NCI-H2227 treated with DMSO at 0.1 percent for 48 hours (cell line): ENCODE measurements around the gene FBXL3.

Experiments
- DNase-seq: peaks from one replicate; lab custom pipeline; 2025; lab: John Stamatoyannopoulos, UW

Gene FBXL3

GRCh38 chr13:77026861-77027621 is at the start of gene FBXL3:
Gene FBXL3 (minus strand): TSS chr13:77027159. CDS start chr13:77021860, 5,299 bp downstream.
- DNase-seq = peak; percentile 80

- DNase-seq = no peak
Observed at GRCh38 chr13:77067519-77067918, 40.6 kb upstream of the FBXL3 start.

- no peak for DNase-seq
Observed at GRCh38 chr13:77065461-77066147, 38.6 kb upstream of the FBXL3 start.

GRCh38 chr13:77062097-77062496 is 35.1 kb upstream of the FBXL3 start:
- no peak for DNase-seq

GRCh38 chr13:77061362-77061761 is 34.4 kb upstream of the FBXL3 start:
- DNase-seq = no peak

GRCh38 chr13:77056886-77057285 is 29.9 kb upstream of the FBXL3 start:
- DNase-seq = no peak

- no peak for DNase-seq
Observed at GRCh38 chr13:77056382-77056781, 29.4 kb upstream of the FBXL3 start.

GRCh38 chr13:77055158-77055557 is 28.2 kb upstream of the FBXL3 start:
- no peak for DNase-seq

GRCh38 chr13:77053192-77053591 is 26.2 kb upstream of the FBXL3 start:
- no peak for DNase-seq

GRCh38 chr13:77048681-77049080 is 21.7 kb upstream of the FBXL3 start:
- no peak for DNase-seq

GRCh38 chr13:77047649-77048343 is 20.8 kb upstream of the FBXL3 start:
- DNase-seq = no peak

- DNase-seq = no peak
Observed at GRCh38 chr13:77042566-77043177, 15.7 kb upstream of the FBXL3 start.

- no peak for DNase-seq
Observed at GRCh38 chr13:77040835-77041234, 13.9 kb upstream of the FBXL3 start.

- DNase-seq = no peak
Observed at GRCh38 chr13:77040076-77040475, 13.1 kb upstream of the FBXL3 start.

GRCh38 chr13:77038907-77039480 is 12.0 kb upstream of the FBXL3 start:
- DNase-seq = no peak

GRCh38 chr13:77036279-77036678 is 9.3 kb upstream of the FBXL3 start:
- no peak for DNase-seq

- no peak for DNase-seq
Observed at GRCh38 chr13:77034881-77035280, 7.9 kb upstream of the FBXL3 start.

GRCh38 chr13:77033717-77034302 is 6.9 kb upstream of the FBXL3 start:
- no peak for DNase-seq

GRCh38 chr13:77031656-77032243 is 4.8 kb upstream of the FBXL3 start:
- no peak for DNase-seq

- DNase-seq = no peak
Observed at GRCh38 chr13:77029436-77029835, 2.5 kb upstream of the FBXL3 start.

GRCh38 chr13:77028202-77028601 is 1.2 kb upstream of the FBXL3 start:
- peak; percentile 11 for DNase-seq
